Spleen (tissue), 7 donors: ENCODE data around the gene ZNF467.

ENCODE experiments used
- POLR2AphosphoS5 ChIP-seq, 3 donors: sonication (generic); formaldehyde crosslinking; IDR thresholded peaks; one replicate each; pipeline ENCODE4 v1.5.1; 2017; ENCODE audit warnings: antibody characterized with exemption in 3 of 3
- TF ChIP-seq, protein P1 (sequence below), 11 experiments: fragments of 200-600 bp in 7 of 11; fragments of 450-650 bp in 4 of 11; sonication (generic) in 4 of 11; IDR thresholded peaks in 8 of 11; conservative IDR thresholded peaks in 3 of 11; 1 replicate in 7 of 11; 2 replicates in 4 of 11; pipeline versions ENCODE4 v1.4.0 to v1.8.0; 2016 to 2021; ENCODE audit warnings: antibody characterized with exemption in 11 of 11, inconsistent platforms in 4 of 11, mild to moderate bottlenecking in 1 of 11
- donor health status: DM: no; HTN: no; CAD: no; lungs with moderate emphysema.
- donor health status: DM: no; HTN: no; CAD: no.
- donor health status: DM: no; HTN: no; CAD: no.

GRCh38 chr7:149761307-149761706, 12.1 kb downstream of the ZNF467 start:
- TF ChIP-seq, protein P1, sequence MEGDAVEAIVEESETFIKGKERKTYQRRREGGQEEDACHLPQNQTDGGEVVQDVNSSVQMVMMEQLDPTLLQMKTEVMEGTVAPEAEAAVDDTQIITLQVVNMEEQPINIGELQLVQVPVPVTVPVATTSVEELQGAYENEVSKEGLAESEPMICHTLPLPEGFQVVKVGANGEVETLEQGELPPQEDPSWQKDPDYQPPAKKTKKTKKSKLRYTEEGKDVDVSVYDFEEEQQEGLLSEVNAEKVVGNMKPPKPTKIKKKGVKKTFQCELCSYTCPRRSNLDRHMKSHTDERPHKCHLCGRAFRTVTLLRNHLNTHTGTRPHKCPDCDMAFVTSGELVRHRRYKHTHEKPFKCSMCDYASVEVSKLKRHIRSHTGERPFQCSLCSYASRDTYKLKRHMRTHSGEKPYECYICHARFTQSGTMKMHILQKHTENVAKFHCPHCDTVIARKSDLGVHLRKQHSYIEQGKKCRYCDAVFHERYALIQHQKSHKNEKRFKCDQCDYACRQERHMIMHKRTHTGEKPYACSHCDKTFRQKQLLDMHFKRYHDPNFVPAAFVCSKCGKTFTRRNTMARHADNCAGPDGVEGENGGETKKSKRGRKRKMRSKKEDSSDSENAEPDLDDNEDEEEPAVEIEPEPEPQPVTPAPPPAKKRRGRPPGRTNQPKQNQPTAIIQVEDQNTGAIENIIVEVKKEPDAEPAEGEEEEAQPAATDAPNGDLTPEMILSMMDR (IDR thresholded peaks at IDR 0.05 in 8 of 11, conservative IDR thresholded peaks at IDR 0.05 in 3 of 11): no peak
- no peak for TF ChIP-seq POLR2AphosphoS5 (IDR thresholded peaks at IDR 0.05)
